SK-N-SH (cell line): ENCODE results near the gene EIF5A. TPM values are rescaled to one million over a fixed set of nuclear protein-coding genes. Genes with fewer than 3 reads are reported as not detected.

ENCODE experiments used
- CTCF ChIA-PET: fragments of 300-600, 350-600 bp; formaldehyde crosslinking; extraction: SDS; loops from one replicate; lab custom pipeline; 2021; lab: Yijun Ruan, JAX
- POLR2A ChIA-PET: fragments of 350-600 bp; sonication (Branson Sonifier 250); formaldehyde crosslinking; extraction: SDS; loops from one replicate; lab custom pipeline; 2020; ENCODE audit warnings: antibody characterized with exemption, inconsistent platforms; lab: Yijun Ruan, JAX
- DNase-seq: peaks from one replicate; pipeline ENCODE4 v3.0.0; 2012
- H2AFZ ChIP-seq: fragments of 200-600 bp; sonication (generic); 2 replicates; pipeline ENCODE4 v1.8.1; 2016; ENCODE audit warnings: antibody characterized with exemption, mild to moderate bottlenecking, low read depth
- H3F3A ChIP-seq: fragments of 200-600 bp; sonication (generic); replicated peaks from 2 replicates; pipeline ENCODE3; 2016; ENCODE audit warnings: antibody characterized with exemption, mild to moderate bottlenecking; ENCODE audit not compliant: insufficient read depth
- H3K27ac ChIP-seq, 2 experiments: fragments of 200-500 bp in 1 of 2; fragments of 200-600 bp in 1 of 2; sonication (Bioruptor generic) in 1 of 2; sonication (generic), shearing (Covaris generic) in 1 of 2; 2 replicates each; pipeline versions ENCODE4 v1.5.1 to v1.6.1; 2014 to 2016; ENCODE audit warnings: low read depth in 2 of 2, inconsistent platforms in 1 of 2, low read length in 1 of 2, mild to moderate bottlenecking in 1 of 2, mixed read lengths in 1 of 2
- H3K27me3 ChIP-seq: fragments of 200-600 bp; sonication (generic), shearing (Covaris generic); 2 replicates; pipeline ENCODE4 v1.6.1; 2016; ENCODE audit warnings: mixed run types; ENCODE audit not compliant: insufficient read depth
- H3K36me3 ChIP-seq, 2 experiments: fragments of 200-500 bp in 1 of 2; fragments of 200-600 bp in 1 of 2; sonication (Bioruptor generic) in 1 of 2; sonication (generic) in 1 of 2; replicated peaks in 1 of 2; 2 replicates each; pipeline versions ENCODE3 to v1.5.1; 2014 to 2016; ENCODE audit warnings: low read length in 1 of 2, mild to moderate bottlenecking in 1 of 2; ENCODE audit not compliant: insufficient read depth in 2 of 2, control insufficient read depth in 1 of 2
- H3K4me1 ChIP-seq, 2 experiments: fragments of 200-500 bp in 1 of 2; fragments of 200-600 bp in 1 of 2; sonication (Bioruptor generic) in 1 of 2; sonication (generic), shearing (Covaris generic) in 1 of 2; 2 replicates each; pipeline versions ENCODE4 v1.5.1 to v1.6.1; 2014 to 2016; ENCODE audit warnings: low read depth in 1 of 2, low read length in 1 of 2, mixed run types in 1 of 2; ENCODE audit not compliant: insufficient read depth in 2 of 2, control insufficient read depth in 1 of 2
- H3K4me2 ChIP-seq: fragments of 200-600 bp; sonication (generic), shearing (Covaris generic); 2 replicates; pipeline ENCODE4 v1.6.1; 2017; ENCODE audit warnings: mixed run types
- H3K4me3 ChIP-seq, 2 experiments: fragments of 200-500 bp in 1 of 2; fragments of 200-600 bp in 1 of 2; sonication (Bioruptor generic) in 1 of 2; sonication (generic), shearing (Covaris generic) in 1 of 2; 2 replicates each; pipeline versions ENCODE4 v1.5.1 to v1.8.1; 2014 to 2016; ENCODE audit warnings: low read depth in 2 of 2, inconsistent platforms in 1 of 2, low read length in 1 of 2, mild to moderate bottlenecking in 1 of 2, mixed read lengths in 1 of 2, moderate library complexity in 1 of 2
- H3K79me2 ChIP-seq: fragments of 200-600 bp; sonication (generic); 2 replicates; pipeline ENCODE4 v1.8.1; 2017; ENCODE audit warnings: mild to moderate bottlenecking; ENCODE audit not compliant: insufficient read depth
- H3K9ac ChIP-seq: fragments of 200-600 bp; sonication (generic); 2 replicates; pipeline ENCODE4 v1.6.1; 2017; ENCODE audit warnings: mixed run types
- H3K9me2 ChIP-seq: fragments of 200-600 bp; sonication (generic); 2 replicates; pipeline ENCODE4 v1.6.1; 2017; ENCODE audit warnings: mixed run types
- H3K9me3 ChIP-seq: fragments of 200-600 bp; sonication (generic); 2 replicates; pipeline ENCODE4 v1.6.1; 2017; ENCODE audit warnings: mixed run types, mild to moderate bottlenecking, moderate library complexity
- H4K20me1 ChIP-seq: fragments of 200-600 bp; sonication (generic); 2 replicates; pipeline ENCODE4 v1.6.1; 2017; ENCODE audit warnings: mild to moderate bottlenecking, mixed run types; ENCODE audit not compliant: insufficient read depth
- CTCF ChIP-seq: fragments of 200-600 bp; sonication (generic); IDR thresholded peaks from 2 replicates; pipeline ENCODE4 v1.6.1; 2017; ENCODE audit warnings: antibody characterized with exemption, mild to moderate bottlenecking, moderate library complexity
- FOSL2 ChIP-seq: IDR thresholded peaks from 2 replicates; pipeline ENCODE4 v1.4.0; 2012; ENCODE audit warnings: low read depth, mild to moderate bottlenecking, moderate library complexity, borderline replicate concordance
- FOXJ3 ChIP-seq: sonication (generic); formaldehyde crosslinking; IDR thresholded peaks from 2 replicates; pipeline ENCODE4 v1.5.1; 2020; ENCODE audit warnings: mild to moderate bottlenecking, missing genetic modification reagents
- MAX ChIP-seq: IDR thresholded peaks from 2 replicates; pipeline ENCODE4 v1.4.0; 2012; ENCODE audit warnings: low read depth
- MEF2A ChIP-seq: IDR thresholded peaks from 2 replicates; pipeline ENCODE4 v1.4.0; 2012; ENCODE audit warnings: low read depth, borderline replicate concordance
- SMC3 ChIP-seq: IDR thresholded peaks from 2 replicates; pipeline ENCODE4 v1.6.1; 2012; ENCODE audit warnings: low read depth, low read length, improper control_type of control experiment
- USF1 ChIP-seq: IDR thresholded peaks from 2 replicates; pipeline ENCODE4 v1.4.0; 2012; ENCODE audit warnings: low read depth, borderline replicate concordance
- WGBS: methylation state at CpG from one replicate; pipeline ENCODE4 v1.1.6; 2017; ENCODE audit warnings: low lambda C conversion rate; 5-methylcytosine and 5-hydroxymethylcytosine counted together
- polyA plus RNA-seq, 3 experiments: library from polyadenylated mRNA; depleted of rRNA; stranded (reverse); fragments of >200 nt; gene quantifications; 2 replicates each; pipeline ENCODE4 v1.2.3, GENCODE V29; 2012
- TF ChIP-seq, protein P1 (sequence below): IDR thresholded peaks from 2 replicates; pipeline ENCODE4 v1.6.1; 2012; ENCODE audit warnings: mild to moderate bottlenecking, low read depth, low read length, moderate library complexity
- TF ChIP-seq, protein P2 (sequence below): IDR thresholded peaks from 2 replicates; pipeline ENCODE4 v1.4.0; 2012; ENCODE audit warnings: low read depth, borderline replicate concordance
- TF ChIP-seq, protein P3 (sequence below): fragments of 150-350 bp; IDR thresholded peaks from 2 replicates; pipeline ENCODE4 v1.6.1; 2016; ENCODE audit warnings: mild to moderate bottlenecking, low read depth, low read length

Gene EIF5A
- polyA plus RNA-seq, 1 of the 3 experiments (the other 2 are of a cell fraction) = 971 TPM

GRCh38 chr17:7292194-7292593 lies 15.2 kb upstream of the EIF5A start:
- H2AFZ ChIP-seq = no peak overlapping the region
- H3K9me3 ChIP-seq = no peaks in the 10 kb centered on the region
- H3K9me2 ChIP-seq = no peaks in the 10 kb centered on the region
- DNase-seq = no peak
- H3K27ac ChIP-seq = no peak overlapping the region
- H3K9ac ChIP-seq = no peak overlapping the region
- H3K36me3 ChIP-seq = no peaks in the 10 kb centered on the region
- ChIA-PET POLR2A (interaction anchor here (0.5 to 0.7 kb wide), 2 partner anchors 54 to 642 kb away, joined by 3 to 5 read pairs; no protein-coding TSS in a partner anchor), CTCF (interaction anchor here (1.2 to 3.5 kb wide), 3 partner anchors 11 to 247 kb away, joined by 3 to 34 read pairs (median 10); partner anchors contain the start of gene SLC2A4)
- TF ChIP-seq, protein P1, sequence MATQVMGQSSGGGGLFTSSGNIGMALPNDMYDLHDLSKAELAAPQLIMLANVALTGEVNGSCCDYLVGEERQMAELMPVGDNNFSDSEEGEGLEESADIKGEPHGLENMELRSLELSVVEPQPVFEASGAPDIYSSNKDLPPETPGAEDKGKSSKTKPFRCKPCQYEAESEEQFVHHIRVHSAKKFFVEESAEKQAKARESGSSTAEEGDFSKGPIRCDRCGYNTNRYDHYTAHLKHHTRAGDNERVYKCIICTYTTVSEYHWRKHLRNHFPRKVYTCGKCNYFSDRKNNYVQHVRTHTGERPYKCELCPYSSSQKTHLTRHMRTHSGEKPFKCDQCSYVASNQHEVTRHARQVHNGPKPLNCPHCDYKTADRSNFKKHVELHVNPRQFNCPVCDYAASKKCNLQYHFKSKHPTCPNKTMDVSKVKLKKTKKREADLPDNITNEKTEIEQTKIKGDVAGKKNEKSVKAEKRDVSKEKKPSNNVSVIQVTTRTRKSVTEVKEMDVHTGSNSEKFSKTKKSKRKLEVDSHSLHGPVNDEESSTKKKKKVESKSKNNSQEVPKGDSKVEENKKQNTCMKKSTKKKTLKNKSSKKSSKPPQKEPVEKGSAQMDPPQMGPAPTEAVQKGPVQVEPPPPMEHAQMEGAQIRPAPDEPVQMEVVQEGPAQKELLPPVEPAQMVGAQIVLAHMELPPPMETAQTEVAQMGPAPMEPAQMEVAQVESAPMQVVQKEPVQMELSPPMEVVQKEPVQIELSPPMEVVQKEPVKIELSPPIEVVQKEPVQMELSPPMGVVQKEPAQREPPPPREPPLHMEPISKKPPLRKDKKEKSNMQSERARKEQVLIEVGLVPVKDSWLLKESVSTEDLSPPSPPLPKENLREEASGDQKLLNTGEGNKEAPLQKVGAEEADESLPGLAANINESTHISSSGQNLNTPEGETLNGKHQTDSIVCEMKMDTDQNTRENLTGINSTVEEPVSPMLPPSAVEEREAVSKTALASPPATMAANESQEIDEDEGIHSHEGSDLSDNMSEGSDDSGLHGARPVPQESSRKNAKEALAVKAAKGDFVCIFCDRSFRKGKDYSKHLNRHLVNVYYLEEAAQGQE = no peak
- TF ChIP-seq, protein P2, sequence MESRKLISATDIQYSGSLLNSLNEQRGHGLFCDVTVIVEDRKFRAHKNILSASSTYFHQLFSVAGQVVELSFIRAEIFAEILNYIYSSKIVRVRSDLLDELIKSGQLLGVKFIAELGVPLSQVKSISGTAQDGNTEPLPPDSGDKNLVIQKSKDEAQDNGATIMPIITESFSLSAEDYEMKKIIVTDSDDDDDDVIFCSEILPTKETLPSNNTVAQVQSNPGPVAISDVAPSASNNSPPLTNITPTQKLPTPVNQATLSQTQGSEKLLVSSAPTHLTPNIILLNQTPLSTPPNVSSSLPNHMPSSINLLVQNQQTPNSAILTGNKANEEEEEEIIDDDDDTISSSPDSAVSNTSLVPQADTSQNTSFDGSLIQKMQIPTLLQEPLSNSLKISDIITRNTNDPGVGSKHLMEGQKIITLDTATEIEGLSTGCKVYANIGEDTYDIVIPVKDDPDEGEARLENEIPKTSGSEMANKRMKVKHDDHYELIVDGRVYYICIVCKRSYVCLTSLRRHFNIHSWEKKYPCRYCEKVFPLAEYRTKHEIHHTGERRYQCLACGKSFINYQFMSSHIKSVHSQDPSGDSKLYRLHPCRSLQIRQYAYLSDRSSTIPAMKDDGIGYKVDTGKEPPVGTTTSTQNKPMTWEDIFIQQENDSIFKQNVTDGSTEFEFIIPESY = no peak
- TF ChIP-seq MAX = no peak
- TF ChIP-seq SMC3 = no peak
- no peak for TF ChIP-seq FOSL2
- no peak for TF ChIP-seq FOXJ3 (CRISPR knock-in tag)
- TF ChIP-seq, protein P3, sequence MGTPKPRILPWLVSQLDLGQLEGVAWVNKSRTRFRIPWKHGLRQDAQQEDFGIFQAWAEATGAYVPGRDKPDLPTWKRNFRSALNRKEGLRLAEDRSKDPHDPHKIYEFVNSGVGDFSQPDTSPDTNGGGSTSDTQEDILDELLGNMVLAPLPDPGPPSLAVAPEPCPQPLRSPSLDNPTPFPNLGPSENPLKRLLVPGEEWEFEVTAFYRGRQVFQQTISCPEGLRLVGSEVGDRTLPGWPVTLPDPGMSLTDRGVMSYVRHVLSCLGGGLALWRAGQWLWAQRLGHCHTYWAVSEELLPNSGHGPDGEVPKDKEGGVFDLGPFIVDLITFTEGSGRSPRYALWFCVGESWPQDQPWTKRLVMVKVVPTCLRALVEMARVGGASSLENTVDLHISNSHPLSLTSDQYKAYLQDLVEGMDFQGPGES = no peak
- TF ChIP-seq CTCF = no peak
- TF ChIP-seq MEF2A = no peak
- TF ChIP-seq USF1 = no peak
- no peak overlapping the region for H3K4me2 ChIP-seq
- no peak overlapping the region for H3K4me3 ChIP-seq
- WGBS = 70% methylated on average over 2 of the region's 2 CpGs
- peaks cover 30% of the 10 kb centered on the region; the same call in 1 of the 2 replicates for H3K27me3 ChIP-seq
- no peaks in the 10 kb centered on the region for H3K79me2 ChIP-seq
- H3K4me1 ChIP-seq = peaks cover 3 to 8% of the 10 kb centered on the region in 2 experiments; a peak in 1 of 4 replicates
- no peaks in the 10 kb centered on the region for H4K20me1 ChIP-seq
- H3F3A ChIP-seq = peaks cover 15% of the 10 kb centered on the region
